ENCODE measurements around the gene TOP2B. TPM values are rescaled to one million over a fixed set of nuclear protein-coding genes. Genes with fewer than 3 reads are reported as not detected.

Gene TOP2B
- total RNA-seq, 6 donors from 2014 or later = 67.7 to 168 (median 75.6) TPM

GRCh38 chr3:25589783-25590258, 74.9 kb downstream of the TOP2B start:
- Histone ChIP-seq H3K27me3 (no peaks in the 10 kb centered on the region), H3K9me3 (no peaks in the 10 kb centered on the region), H3K27ac (no peak overlapping the region), H3K36me3 (no peaks in the 10 kb centered on the region), H3K4me1 (peaks cover 15 to 22% (median 18%) of the 10 kb centered on the region in 4 donors), H3K4me3 (no peak overlapping the region)
- TF ChIP-seq EP300 (IDR thresholded peaks at IDR 0.05) (no peak), CTCF (IDR thresholded peaks at IDR 0.05) (no peak), POLR2AphosphoS5 (IDR thresholded peaks at IDR 0.05) (no peak), POLR2A (IDR thresholded peaks at IDR 0.05) (no peak)
- ATAC-seq (ENCODE audit: low FRiP score in 2 of 2) (no peak), DNase-seq (no peak)
- WGBS, 2 donors = 72 to 79% methylated on average over 8 of the region's 8 CpGs

- WGBS, 2 donors = 85 to 98% methylated on average over 4 of the region's 4 CpGs
- no peaks in the 10 kb centered on the region for H3K27me3 ChIP-seq
- no peak overlapping the region for H3K27ac ChIP-seq
- H3K4me3 ChIP-seq = no peak overlapping the region
- TF ChIP-seq EP300 (IDR thresholded peaks at IDR 0.05) = no peak
- TF ChIP-seq POLR2A (IDR thresholded peaks at IDR 0.05) = no peak
- no peak for TF ChIP-seq POLR2AphosphoS5 (IDR thresholded peaks at IDR 0.05)
- DNase-seq = no peak
- H3K9me3 ChIP-seq = no peaks in the 10 kb centered on the region
- peaks cover 15 to 19% (median 17%) of the 10 kb centered on the region in 4 donors for H3K4me1 ChIP-seq
- H3K36me3 ChIP-seq = no peaks in the 10 kb centered on the region
- ATAC-seq (ENCODE audit: low FRiP score in 2 of 2) = no peak
Measured at GRCh38 chr3:25589104-25589782, 75.5 kb downstream of the TOP2B start.

- Histone ChIP-seq H3K4me3 (no peak overlapping the region), H3K36me3 (no peaks in the 10 kb centered on the region), H3K27me3 (no peaks in the 10 kb centered on the region), H3K9me3 (no peaks in the 10 kb centered on the region), H3K27ac (no peak overlapping the region), H3K4me1 (peaks cover 10 to 14% (median 13%) of the 10 kb centered on the region in 4 donors)
- 83% methylated on average over 8 of the region's 8 CpGs for WGBS, 2 donors
- no peak for DNase-seq
- TF ChIP-seq CTCF (IDR thresholded peaks at IDR 0.05) = no peak
- TF ChIP-seq EP300 (IDR thresholded peaks at IDR 0.05) = no peak
- no peak for TF ChIP-seq POLR2A (IDR thresholded peaks at IDR 0.05)
- no peak for TF ChIP-seq POLR2AphosphoS5 (IDR thresholded peaks at IDR 0.05)
- ATAC-seq (ENCODE audit: low FRiP score in 2 of 2) = no peak
Measured at GRCh38 chr3:25588441-25589103, 76.1 kb downstream of the TOP2B start.

GRCh38 chr3:25587975-25588374, 76.7 kb downstream of the TOP2B start:
- WGBS, 2 donors = 96 to 98% methylated on average over 2 of the region's 2 CpGs
- DNase-seq (no peak), ATAC-seq (ENCODE audit: low FRiP score in 2 of 2) (no peak)
- no peaks in the 10 kb centered on the region for H3K36me3 ChIP-seq
- TF ChIP-seq EP300 (IDR thresholded peaks at IDR 0.05) = no peak
- no peak for TF ChIP-seq CTCF (IDR thresholded peaks at IDR 0.05)
- no peak for TF ChIP-seq POLR2A (IDR thresholded peaks at IDR 0.05)
- no peak for TF ChIP-seq POLR2AphosphoS5 (IDR thresholded peaks at IDR 0.05)
- no peaks in the 10 kb centered on the region for H3K27me3 ChIP-seq
- H3K4me3 ChIP-seq = no peak overlapping the region
- H3K4me1 ChIP-seq = peaks cover 5 to 9% (median 8%) of the 10 kb centered on the region in 4 donors
- no peak overlapping the region for H3K27ac ChIP-seq
- no peaks in the 10 kb centered on the region for H3K9me3 ChIP-seq

- Histone ChIP-seq H3K27ac (no peak overlapping the region), H3K36me3 (no peaks in the 10 kb centered on the region), H3K27me3 (no peaks in the 10 kb centered on the region), H3K9me3 (no peaks in the 10 kb centered on the region), H3K4me1 (peaks cover under 1 to 6% (median 3%) of the 10 kb centered on the region in 4 donors), H3K4me3 (no peak overlapping the region)
- 85 to 86% methylated on average over 5 of the region's 5 CpGs for WGBS, 2 donors
- ATAC-seq (ENCODE audit: low FRiP score in 2 of 2) = no peak
- no peak for DNase-seq
- TF ChIP-seq EP300 (IDR thresholded peaks at IDR 0.05) = no peak
- no peak for TF ChIP-seq CTCF (IDR thresholded peaks at IDR 0.05)
- no peak for TF ChIP-seq POLR2A (IDR thresholded peaks at IDR 0.05)
- no peak for TF ChIP-seq POLR2AphosphoS5 (IDR thresholded peaks at IDR 0.05)
Measured at GRCh38 chr3:25587526-25587925, 77.2 kb downstream of the TOP2B start.
